Panc1 (cell line): Measurements from ENCODE around the gene SLC9A4. TPM values are rescaled to one million over a fixed set of nuclear protein-coding genes. Genes with fewer than 3 reads are reported as not detected.

Experiments
- ATAC-seq: fragments of 200-7000 bp; cut with Tn5 transposase; 2 replicates; pipeline ENCODE4 v1.9.1; 2020; ENCODE audit warnings: mild to moderate bottlenecking, moderate library complexity
- BruUV-seq: library from RNA; stranded (reverse); fragments of 400-500 nt; replicated peaks from 2 replicates; lab custom pipeline; 2021; lab: Mats Ljungman, UMichigan
- CTCF ChIA-PET: fragments of 300-600 bp; sonication (Branson Sonifier 250); formaldehyde crosslinking; loops from one replicate; lab custom pipeline; 2022; ENCODE audit warnings: antibody characterized with exemption; lab: Charles Lee
- POLR2A ChIA-PET: fragments of 300-600 bp; sonication (Branson Sonifier 250); formaldehyde crosslinking; loops from one replicate; lab custom pipeline; 2022; ENCODE audit warnings: antibody characterized with exemption; lab: Charles Lee
- DNase-seq: peaks from one replicate; pipeline ENCODE4 v3.0.0-alpha.2; 2010; ENCODE audit warnings: low read depth, low spot score
- H3K27ac ChIP-seq: 2 replicates; pipeline ENCODE4 v1.5.1; 2011; ENCODE audit warnings: mild to moderate bottlenecking, low read length, inconsistent platforms
- H3K27me3 ChIP-seq: fragments of 200-500 bp; sonication (Bioruptor generic); 2 replicates; pipeline ENCODE4 v1.6.0; 2014; ENCODE audit warnings: low read length, inconsistent platforms; ENCODE audit not compliant: control insufficient read depth, insufficient read depth
- H3K36me3 ChIP-seq: fragments of 200-500 bp; sonication (Bioruptor generic); 2 replicates; pipeline ENCODE4 v1.5.1; 2014; ENCODE audit warnings: inconsistent platforms, mild to moderate bottlenecking, low read length, moderate library complexity; ENCODE audit not compliant: control insufficient read depth, insufficient read depth
- H3K4me1 ChIP-seq: 2 replicates; pipeline ENCODE4 v1.5.1; 2011; ENCODE audit warnings: inconsistent platforms, mild to moderate bottlenecking, low read length, moderate library complexity; ENCODE audit not compliant: control insufficient read depth, insufficient read depth
- H3K4me3 ChIP-seq, 2 experiments: 2 replicates each; pipeline ENCODE4 v1.5.1; 2011 to 2012; ENCODE audit warnings: low read depth in 2 of 2, low read length in 2 of 2, mild to moderate bottlenecking in 2 of 2, inconsistent platforms in 1 of 2, moderate library complexity in 1 of 2
- H3K9me3 ChIP-seq: fragments of 200-500 bp; sonication (Bioruptor generic); 2 replicates; pipeline ENCODE4 v1.5.1; 2014; ENCODE audit warnings: low read depth, mild to moderate bottlenecking, inconsistent platforms, low read length, moderate library complexity; ENCODE audit not compliant: control insufficient read depth, insufficient read depth
- POLR2AphosphoS5 ChIP-seq: IDR thresholded peaks from 2 replicates; pipeline ENCODE4 v1.6.1; 2012; ENCODE audit warnings: mild to moderate bottlenecking, low read depth, low read length, moderate library complexity
- SIN3A ChIP-seq: IDR thresholded peaks from 2 replicates; pipeline ENCODE4 v1.6.1; 2012; ENCODE audit warnings: low read depth, mild to moderate bottlenecking, low read length, moderate library complexity, borderline replicate concordance; ENCODE audit not compliant: insufficient read depth
- TCF7L2 ChIP-seq: IDR thresholded peaks from 2 replicates; pipeline ENCODE4 v1.6.1; 2011; ENCODE audit warnings: mild to moderate bottlenecking, low read depth, low read length, inconsistent platforms
- in situ Hi-C: cut with HindIII; loops from 2 replicates; pipeline ENCODE4 v1.10.0; 2016; ENCODE audit warnings: low sequenced_read_pairs, low pct_unique_long_range_greater_than_20kb
- intact Hi-C: fragments of 100-400 bp; cut with micrococcal nuclease; formaldehyde crosslinking; loops from one replicate; pipeline ENCODE4 v1.10.0; 2022; ENCODE audit not compliant: unreplicated experiment
- total RNA-seq: library from RNA; stranded (reverse); gene quantifications from one replicate; pipeline ENCODE4 v1.2.1, GENCODE V29; 2021; ENCODE audit not compliant: unreplicated experiment
- TF ChIP-seq, protein P1 (sequence below), 2 experiments: IDR thresholded peaks; 2 replicates each; pipeline ENCODE4 v1.6.1; 2011 to 2012; ENCODE audit warnings: low read depth in 2 of 2, control low read depth in 1 of 2, low read length in 1 of 2, mild to moderate bottlenecking in 1 of 2, moderate library complexity in 1 of 2; ENCODE audit not compliant: insufficient read depth in 1 of 2
- TF ChIP-seq, protein P2 (sequence below): fragments of 450-650 bp; IDR thresholded peaks from 2 replicates; pipeline ENCODE4 v1.5.1; 2017; ENCODE audit warnings: mild to moderate bottlenecking

Gene SLC9A4
- total RNA-seq, 1 experiment from 2014 or later = not detected

DNA sequence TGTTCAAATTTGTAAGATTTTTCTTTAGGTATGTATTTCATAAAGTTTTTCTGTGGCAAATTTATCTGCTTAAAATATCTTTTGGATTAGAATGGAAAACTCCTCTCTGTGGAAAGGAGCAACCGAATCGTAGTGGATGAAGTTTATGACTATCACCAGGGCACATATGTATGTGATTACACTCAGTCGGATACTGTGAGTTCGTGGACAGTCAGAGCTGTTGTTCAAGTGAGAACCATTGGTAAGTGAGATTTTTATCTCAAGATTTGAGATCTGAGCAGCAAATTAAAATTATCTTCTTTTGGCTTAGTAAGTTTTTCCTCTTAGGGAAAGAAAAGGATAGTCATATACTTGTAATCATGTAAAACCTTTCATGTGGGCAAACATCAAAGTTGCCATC is 35.9 kb upstream of the SLC9A4 start:
- H3K4me3 ChIP-seq = no peak overlapping the region
- H3K27me3 ChIP-seq = peaks cover 3% of the 10 kb centered on the region
- DNase-seq (no peak), ATAC-seq (no peak)
- no peaks in the 10 kb centered on the region for H3K36me3 ChIP-seq
- no peaks in the 10 kb centered on the region for H3K4me1 ChIP-seq
- H3K9me3 ChIP-seq = no peaks in the 10 kb centered on the region
- TF ChIP-seq TCF7L2 (no peak), SIN3A (no peak), POLR2AphosphoS5 (no peak)
- TF ChIP-seq, protein P1, sequence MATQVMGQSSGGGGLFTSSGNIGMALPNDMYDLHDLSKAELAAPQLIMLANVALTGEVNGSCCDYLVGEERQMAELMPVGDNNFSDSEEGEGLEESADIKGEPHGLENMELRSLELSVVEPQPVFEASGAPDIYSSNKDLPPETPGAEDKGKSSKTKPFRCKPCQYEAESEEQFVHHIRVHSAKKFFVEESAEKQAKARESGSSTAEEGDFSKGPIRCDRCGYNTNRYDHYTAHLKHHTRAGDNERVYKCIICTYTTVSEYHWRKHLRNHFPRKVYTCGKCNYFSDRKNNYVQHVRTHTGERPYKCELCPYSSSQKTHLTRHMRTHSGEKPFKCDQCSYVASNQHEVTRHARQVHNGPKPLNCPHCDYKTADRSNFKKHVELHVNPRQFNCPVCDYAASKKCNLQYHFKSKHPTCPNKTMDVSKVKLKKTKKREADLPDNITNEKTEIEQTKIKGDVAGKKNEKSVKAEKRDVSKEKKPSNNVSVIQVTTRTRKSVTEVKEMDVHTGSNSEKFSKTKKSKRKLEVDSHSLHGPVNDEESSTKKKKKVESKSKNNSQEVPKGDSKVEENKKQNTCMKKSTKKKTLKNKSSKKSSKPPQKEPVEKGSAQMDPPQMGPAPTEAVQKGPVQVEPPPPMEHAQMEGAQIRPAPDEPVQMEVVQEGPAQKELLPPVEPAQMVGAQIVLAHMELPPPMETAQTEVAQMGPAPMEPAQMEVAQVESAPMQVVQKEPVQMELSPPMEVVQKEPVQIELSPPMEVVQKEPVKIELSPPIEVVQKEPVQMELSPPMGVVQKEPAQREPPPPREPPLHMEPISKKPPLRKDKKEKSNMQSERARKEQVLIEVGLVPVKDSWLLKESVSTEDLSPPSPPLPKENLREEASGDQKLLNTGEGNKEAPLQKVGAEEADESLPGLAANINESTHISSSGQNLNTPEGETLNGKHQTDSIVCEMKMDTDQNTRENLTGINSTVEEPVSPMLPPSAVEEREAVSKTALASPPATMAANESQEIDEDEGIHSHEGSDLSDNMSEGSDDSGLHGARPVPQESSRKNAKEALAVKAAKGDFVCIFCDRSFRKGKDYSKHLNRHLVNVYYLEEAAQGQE (IDR thresholded peaks at IDR 0.05; ENCODE audit: insufficient read depth in 1 of 2, low read depth in 2 of 2, low read length in 1 of 2) = no peak
- TF ChIP-seq, protein P2, sequence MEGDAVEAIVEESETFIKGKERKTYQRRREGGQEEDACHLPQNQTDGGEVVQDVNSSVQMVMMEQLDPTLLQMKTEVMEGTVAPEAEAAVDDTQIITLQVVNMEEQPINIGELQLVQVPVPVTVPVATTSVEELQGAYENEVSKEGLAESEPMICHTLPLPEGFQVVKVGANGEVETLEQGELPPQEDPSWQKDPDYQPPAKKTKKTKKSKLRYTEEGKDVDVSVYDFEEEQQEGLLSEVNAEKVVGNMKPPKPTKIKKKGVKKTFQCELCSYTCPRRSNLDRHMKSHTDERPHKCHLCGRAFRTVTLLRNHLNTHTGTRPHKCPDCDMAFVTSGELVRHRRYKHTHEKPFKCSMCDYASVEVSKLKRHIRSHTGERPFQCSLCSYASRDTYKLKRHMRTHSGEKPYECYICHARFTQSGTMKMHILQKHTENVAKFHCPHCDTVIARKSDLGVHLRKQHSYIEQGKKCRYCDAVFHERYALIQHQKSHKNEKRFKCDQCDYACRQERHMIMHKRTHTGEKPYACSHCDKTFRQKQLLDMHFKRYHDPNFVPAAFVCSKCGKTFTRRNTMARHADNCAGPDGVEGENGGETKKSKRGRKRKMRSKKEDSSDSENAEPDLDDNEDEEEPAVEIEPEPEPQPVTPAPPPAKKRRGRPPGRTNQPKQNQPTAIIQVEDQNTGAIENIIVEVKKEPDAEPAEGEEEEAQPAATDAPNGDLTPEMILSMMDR = no peak
- in situ Hi-C loops = no loop called here
- no TSS peak for BruUV-seq
- intact Hi-C loops = no loop called here
- no peak overlapping the region for H3K27ac ChIP-seq
- POLR2A ChIA-PET = no interaction called here
- CTCF ChIA-PET = no interaction called here

DNA sequence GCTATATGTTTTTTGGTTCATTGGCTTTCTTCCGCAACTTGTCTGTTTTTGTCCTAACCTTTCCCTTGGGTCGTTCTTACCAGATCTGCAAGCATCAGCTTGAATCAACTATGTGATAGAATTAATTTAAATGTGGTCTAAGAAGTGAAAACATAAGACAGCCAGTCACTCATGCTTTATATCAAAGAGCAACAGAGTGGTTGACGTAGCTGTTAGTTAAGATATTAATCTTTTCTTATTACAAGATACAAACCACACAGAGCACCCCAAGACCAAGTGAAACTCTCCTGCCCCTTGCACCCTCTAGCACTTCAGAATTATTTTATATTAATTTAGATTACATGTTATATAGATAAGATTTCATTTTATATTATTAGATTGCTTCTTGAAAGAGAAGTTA is 34.9 kb upstream of the SLC9A4 start:
- in situ Hi-C loops = no loop called here
- Histone ChIP-seq H3K4me1 (no peaks in the 10 kb centered on the region), H3K4me3 (no peak overlapping the region), H3K9me3 (no peaks in the 10 kb centered on the region), H3K36me3 (no peaks in the 10 kb centered on the region), H3K27ac (no peak overlapping the region), H3K27me3 (peaks cover 3% of the 10 kb centered on the region)
- intact Hi-C loops = no loop called here
- POLR2A ChIA-PET = no interaction called here
- CTCF ChIA-PET = no interaction called here
- DNase-seq = no peak
- BruUV-seq = no TSS peak
- no peak for ATAC-seq
- no peak for TF ChIP-seq POLR2AphosphoS5
- TF ChIP-seq, protein P1 (IDR thresholded peaks at IDR 0.05; ENCODE audit: insufficient read depth in 1 of 2, low read depth in 2 of 2, low read length in 1 of 2) = no peak
- no peak for TF ChIP-seq SIN3A
- TF ChIP-seq, protein P2 = no peak
- TF ChIP-seq TCF7L2 = no peak
